Spleen (tissue), 7 donors: Measurements from ENCODE around the gene AMOT.

Source experiments
- POLR2A ChIP-seq, 3 donors: fragments of 450-650 bp; IDR thresholded peaks; one replicate each; pipeline ENCODE4 v1.5.1; 2017; ENCODE audit warnings: antibody characterized with exemption in 3 of 3, mild to moderate bottlenecking in 1 of 3
- POLR2AphosphoS5 ChIP-seq, 3 donors: sonication (generic); formaldehyde crosslinking; IDR thresholded peaks; one replicate each; pipeline ENCODE4 v1.5.1; 2017; ENCODE audit warnings: antibody characterized with exemption in 3 of 3
- TF ChIP-seq, protein P1 (sequence below), 11 experiments: fragments of 200-600 bp in 7 of 11; fragments of 450-650 bp in 4 of 11; sonication (generic) in 4 of 11; IDR thresholded peaks in 8 of 11; conservative IDR thresholded peaks in 3 of 11; 1 replicate in 7 of 11; 2 replicates in 4 of 11; pipeline versions ENCODE4 v1.4.0 to v1.8.0; 2016 to 2021; ENCODE audit warnings: antibody characterized with exemption in 11 of 11, inconsistent platforms in 4 of 11, mild to moderate bottlenecking in 1 of 11
- donor health status: DM: no; HTN: no; CAD: no; lungs with moderate emphysema.
- donor health status: DM: no; HTN: no; CAD: no.
- donor health status: DM: no; HTN: no; CAD: no.

GRCh38 chrX:112852851-112853250 lies 12.2 kb upstream of the AMOT start:
- TF ChIP-seq, protein P1, sequence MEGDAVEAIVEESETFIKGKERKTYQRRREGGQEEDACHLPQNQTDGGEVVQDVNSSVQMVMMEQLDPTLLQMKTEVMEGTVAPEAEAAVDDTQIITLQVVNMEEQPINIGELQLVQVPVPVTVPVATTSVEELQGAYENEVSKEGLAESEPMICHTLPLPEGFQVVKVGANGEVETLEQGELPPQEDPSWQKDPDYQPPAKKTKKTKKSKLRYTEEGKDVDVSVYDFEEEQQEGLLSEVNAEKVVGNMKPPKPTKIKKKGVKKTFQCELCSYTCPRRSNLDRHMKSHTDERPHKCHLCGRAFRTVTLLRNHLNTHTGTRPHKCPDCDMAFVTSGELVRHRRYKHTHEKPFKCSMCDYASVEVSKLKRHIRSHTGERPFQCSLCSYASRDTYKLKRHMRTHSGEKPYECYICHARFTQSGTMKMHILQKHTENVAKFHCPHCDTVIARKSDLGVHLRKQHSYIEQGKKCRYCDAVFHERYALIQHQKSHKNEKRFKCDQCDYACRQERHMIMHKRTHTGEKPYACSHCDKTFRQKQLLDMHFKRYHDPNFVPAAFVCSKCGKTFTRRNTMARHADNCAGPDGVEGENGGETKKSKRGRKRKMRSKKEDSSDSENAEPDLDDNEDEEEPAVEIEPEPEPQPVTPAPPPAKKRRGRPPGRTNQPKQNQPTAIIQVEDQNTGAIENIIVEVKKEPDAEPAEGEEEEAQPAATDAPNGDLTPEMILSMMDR (IDR thresholded peaks at IDR 0.05 in 8 of 11, conservative IDR thresholded peaks at IDR 0.05 in 3 of 11), result no peak
- TF ChIP-seq POLR2AphosphoS5 (IDR thresholded peaks at IDR 0.05) (no peak), POLR2A (IDR thresholded peaks at IDR 0.05) (no peak)
